Measurements from ENCODE around the gene PDK4. TPM values are rescaled to one million over a fixed set of nuclear protein-coding genes. Genes with fewer than 3 reads are reported as not detected.

The PDK4 gene
- total RNA-seq (1 to 10 TPM in 1 of 2 experiments, under 1 TPM in 1; 0.74 to 1.2 TPM), polyA plus RNA-seq (not detected)

- CTCF ChIA-PET: no interaction called here
- Histone ChIP-seq H3K36me3 (ENCODE audit: insufficient read depth, low read length) (no peaks in the 10 kb centered on the region), H3K4me3 (ENCODE audit: low read length) (no peak within 1 kb of the TSS), H3K9me3 (ENCODE audit: low read length) (no peaks in the 10 kb centered on the region), H3K27ac (ENCODE audit: low read depth, low read length) (no peak within 1 kb of the TSS), H3K4me1 (ENCODE audit: insufficient read depth, low read length) (no peaks in the 10 kb centered on the region), H3K27me3 (ENCODE audit: insufficient read depth, low read length, poor library complexity, severe bottlenecking) (no peaks in the 10 kb centered on the region)
- Mint-ChIP-seq H3K4me3 (peak within 1 kb of the TSS in 1 of 7 donors; percentile 32), H3K27ac (no peak within 1 kb of the TSS), H3K9me3 (peaks cover 0 to 17% (median 0%) of the 10 kb centered on the region in 5 donors), H3K27me3 (peaks cover 16 to 27% of the 10 kb centered on the region in 2 donors), H3K4me1 (peaks cover 3 to 7% (median 4%) of the 10 kb centered on the region in 3 donors), H3K36me3 (peaks cover 0 to 3% (median 0%) of the 10 kb centered on the region in 3 donors)
- POLR2A ChIA-PET: no interaction called here
- DNase-seq: no peak
Measured at GRCh38 chr7:95596198-95597063, at the start of gene PDK4. Gene PDK4 (minus strand): TSS chr7:95596516. CDS start chr7:95596293, 223 bp downstream.

DNA sequence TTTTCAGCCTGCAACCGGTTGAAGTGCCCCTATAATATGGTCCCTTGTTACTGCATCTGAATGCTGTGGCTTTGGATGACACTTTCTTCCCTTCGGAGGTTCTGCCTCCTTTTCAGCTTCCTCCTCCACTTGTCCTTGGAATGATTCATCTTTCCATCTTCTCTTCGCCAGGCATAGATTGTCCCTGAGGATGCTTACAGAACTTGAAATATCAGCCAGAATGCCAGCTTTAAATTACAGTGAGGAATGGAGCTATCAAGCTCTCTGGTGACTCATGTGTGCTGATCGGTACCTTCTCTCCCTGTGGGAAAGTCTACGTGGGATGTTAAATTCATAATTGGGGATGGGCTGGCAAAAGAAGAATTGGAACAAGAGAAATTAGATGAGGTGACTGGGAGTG, 45.9 kb upstream of the PDK4 start:
- POLR2A ChIA-PET: no interaction called here
- CTCF ChIA-PET: no interaction called here
- no peaks in the 10 kb centered on the region for H3K36me3 Mint-ChIP-seq
- H3K27me3 Mint-ChIP-seq: no peaks in the 10 kb centered on the region
- H3K9me3 ChIP-seq (ENCODE audit: low read length): no peaks in the 10 kb centered on the region
- H3K4me3 ChIP-seq (ENCODE audit: low read length): no peak overlapping the region
- no peaks in the 10 kb centered on the region for H3K4me1 ChIP-seq (ENCODE audit: insufficient read depth, low read length)
- no peaks in the 10 kb centered on the region for H3K27me3 ChIP-seq (ENCODE audit: insufficient read depth, low read length, poor library complexity, severe bottlenecking)
- no peak overlapping the region for H3K27ac Mint-ChIP-seq
- H3K36me3 ChIP-seq (ENCODE audit: insufficient read depth, low read length): no peaks in the 10 kb centered on the region
- H3K4me3 Mint-ChIP-seq: no peak overlapping the region
- no peak overlapping the region for H3K27ac ChIP-seq (ENCODE audit: low read depth, low read length)
- no peaks in the 10 kb centered on the region for H3K4me1 Mint-ChIP-seq
- H3K9me3 Mint-ChIP-seq: peaks cover 0 to 2% (median 0%) of the 10 kb centered on the region in 5 donors
- DNase-seq: no peak

DNA sequence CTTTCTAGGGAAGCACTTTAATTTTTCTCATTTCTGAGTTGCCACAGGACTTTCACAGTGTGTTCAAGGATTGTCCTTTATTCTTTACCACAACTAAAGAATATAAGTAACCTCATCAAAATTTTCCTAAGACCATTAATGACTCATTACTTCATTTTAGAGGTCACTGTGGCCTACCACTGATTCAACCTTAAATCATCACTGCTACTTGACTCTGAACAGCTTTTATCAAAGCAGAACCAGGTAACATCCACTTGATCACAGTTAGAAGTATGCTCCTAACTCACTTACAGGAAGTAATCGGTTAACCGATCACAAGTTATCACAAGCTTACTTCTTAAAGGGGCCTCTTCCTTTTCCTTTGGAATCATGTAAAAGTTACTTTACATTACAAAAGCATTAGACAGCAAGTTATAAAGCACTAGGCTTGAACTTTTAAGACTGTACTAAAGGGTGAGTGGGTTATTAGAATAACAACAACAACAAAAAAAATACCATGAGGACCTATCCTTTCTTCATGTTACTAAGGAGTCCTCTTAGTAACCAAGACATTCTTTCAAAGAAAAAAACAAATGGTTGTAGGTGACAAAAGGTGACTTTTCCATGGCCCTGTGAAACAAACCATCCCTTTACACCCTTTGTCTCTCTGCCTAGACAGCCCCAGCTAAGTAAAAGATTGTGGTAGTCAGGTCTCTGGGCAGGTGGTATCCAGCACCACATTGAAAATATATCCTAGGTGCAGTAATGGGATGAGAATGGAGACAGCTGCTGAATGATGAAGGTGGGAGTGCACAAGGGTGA, 40.0 kb upstream of the PDK4 start:
- no peak for DNase-seq
- ChIA-PET POLR2A (no interaction called here), CTCF (no interaction called here)
- peaks cover 0 to 1% of the 10 kb centered on the region in 2 donors for H3K27me3 Mint-ChIP-seq
- no peak overlapping the region for H3K27ac Mint-ChIP-seq
- no peaks in the 10 kb centered on the region for H3K36me3 Mint-ChIP-seq
- no peak overlapping the region for H3K4me3 Mint-ChIP-seq
- Histone ChIP-seq H3K27ac (ENCODE audit: low read depth, low read length) (no peak overlapping the region), H3K27me3 (ENCODE audit: insufficient read depth, low read length, poor library complexity, severe bottlenecking) (no peaks in the 10 kb centered on the region), H3K4me3 (ENCODE audit: low read length) (no peak overlapping the region), H3K36me3 (ENCODE audit: insufficient read depth, low read length) (no peaks in the 10 kb centered on the region), H3K9me3 (ENCODE audit: low read length) (no peaks in the 10 kb centered on the region), H3K4me1 (ENCODE audit: insufficient read depth, low read length) (no peaks in the 10 kb centered on the region)
- H3K4me1 Mint-ChIP-seq: no peaks in the 10 kb centered on the region
- peaks cover 0 to 4% (median 0%) of the 10 kb centered on the region in 5 donors for H3K9me3 Mint-ChIP-seq

DNA sequence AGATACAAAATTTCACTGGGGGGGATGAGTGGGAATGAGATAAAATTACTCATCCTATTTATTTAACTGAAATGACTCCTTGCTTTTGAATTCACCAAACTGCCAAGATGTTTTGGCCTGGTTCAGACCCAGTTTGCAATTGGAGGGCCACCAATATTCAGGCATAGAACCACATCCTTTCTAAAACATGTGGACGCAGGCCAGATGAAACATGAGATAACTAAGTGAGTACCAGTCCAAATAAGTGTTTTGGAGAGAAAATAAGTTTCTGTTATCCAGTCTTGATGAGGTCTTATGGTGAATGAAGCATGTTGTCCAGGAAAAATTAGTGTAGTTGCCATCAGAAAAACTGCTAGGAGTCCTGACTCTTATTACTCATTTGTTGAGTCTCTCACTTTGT, 36.3 kb upstream of the PDK4 start:
- Histone ChIP-seq H3K27me3 (ENCODE audit: insufficient read depth, low read length, poor library complexity, severe bottlenecking) (no peaks in the 10 kb centered on the region), H3K4me1 (ENCODE audit: insufficient read depth, low read length) (no peaks in the 10 kb centered on the region), H3K36me3 (ENCODE audit: insufficient read depth, low read length) (no peaks in the 10 kb centered on the region), H3K27ac (ENCODE audit: low read depth, low read length) (no peak overlapping the region), H3K4me3 (ENCODE audit: low read length) (no peak overlapping the region), H3K9me3 (ENCODE audit: low read length) (no peaks in the 10 kb centered on the region)
- Mint-ChIP-seq H3K4me3 (no peak overlapping the region), H3K27me3 (peaks cover 0 to 1% of the 10 kb centered on the region in 2 donors), H3K4me1 (no peaks in the 10 kb centered on the region), H3K36me3 (no peaks in the 10 kb centered on the region), H3K9me3 (peaks cover 0 to 2% (median 0%) of the 10 kb centered on the region in 5 donors), H3K27ac (no peak overlapping the region)
- no peak for DNase-seq
- POLR2A ChIA-PET: no interaction called here
- CTCF ChIA-PET: no interaction called here

- Mint-ChIP-seq H3K9me3 (peaks cover 0 to 4% (median 0%) of the 10 kb centered on the region in 5 donors), H3K27ac (no peak overlapping the region), H3K4me1 (no peaks in the 10 kb centered on the region), H3K27me3 (peaks cover 0 to 1% of the 10 kb centered on the region in 2 donors), H3K36me3 (no peaks in the 10 kb centered on the region), H3K4me3 (no peak overlapping the region)
- Histone ChIP-seq H3K9me3 (ENCODE audit: low read length) (no peaks in the 10 kb centered on the region), H3K4me1 (ENCODE audit: insufficient read depth, low read length) (no peaks in the 10 kb centered on the region), H3K36me3 (ENCODE audit: insufficient read depth, low read length) (no peaks in the 10 kb centered on the region), H3K4me3 (ENCODE audit: low read length) (no peak overlapping the region), H3K27me3 (ENCODE audit: insufficient read depth, low read length, poor library complexity, severe bottlenecking) (no peaks in the 10 kb centered on the region), H3K27ac (ENCODE audit: low read depth, low read length) (no peak overlapping the region)
- no peak for DNase-seq
- ChIA-PET POLR2A (no interaction called here), CTCF (no interaction called here)
Measured at GRCh38 chr7:95631527-95631926, 35.2 kb upstream of the PDK4 start.

GRCh38 chr7:95630702-95631458, 34.6 kb upstream of the PDK4 start:
- no peaks in the 10 kb centered on the region for H3K36me3 Mint-ChIP-seq
- Histone ChIP-seq H3K27me3 (ENCODE audit: insufficient read depth, low read length, poor library complexity, severe bottlenecking) (no peaks in the 10 kb centered on the region), H3K27ac (ENCODE audit: low read depth, low read length) (no peak overlapping the region), H3K9me3 (ENCODE audit: low read length) (no peaks in the 10 kb centered on the region), H3K4me3 (ENCODE audit: low read length) (no peak overlapping the region), H3K4me1 (ENCODE audit: insufficient read depth, low read length) (no peaks in the 10 kb centered on the region), H3K36me3 (ENCODE audit: insufficient read depth, low read length) (no peaks in the 10 kb centered on the region)
- H3K4me1 Mint-ChIP-seq: no peaks in the 10 kb centered on the region
- no peak for DNase-seq
- ChIA-PET POLR2A (no interaction called here), CTCF (no interaction called here)
- no peak overlapping the region for H3K27ac Mint-ChIP-seq
- no peak overlapping the region for H3K4me3 Mint-ChIP-seq
- H3K27me3 Mint-ChIP-seq: peaks cover 0 to 1% of the 10 kb centered on the region in 2 donors
- H3K9me3 Mint-ChIP-seq: peaks cover 0 to 4% (median 0%) of the 10 kb centered on the region in 5 donors

DNA sequence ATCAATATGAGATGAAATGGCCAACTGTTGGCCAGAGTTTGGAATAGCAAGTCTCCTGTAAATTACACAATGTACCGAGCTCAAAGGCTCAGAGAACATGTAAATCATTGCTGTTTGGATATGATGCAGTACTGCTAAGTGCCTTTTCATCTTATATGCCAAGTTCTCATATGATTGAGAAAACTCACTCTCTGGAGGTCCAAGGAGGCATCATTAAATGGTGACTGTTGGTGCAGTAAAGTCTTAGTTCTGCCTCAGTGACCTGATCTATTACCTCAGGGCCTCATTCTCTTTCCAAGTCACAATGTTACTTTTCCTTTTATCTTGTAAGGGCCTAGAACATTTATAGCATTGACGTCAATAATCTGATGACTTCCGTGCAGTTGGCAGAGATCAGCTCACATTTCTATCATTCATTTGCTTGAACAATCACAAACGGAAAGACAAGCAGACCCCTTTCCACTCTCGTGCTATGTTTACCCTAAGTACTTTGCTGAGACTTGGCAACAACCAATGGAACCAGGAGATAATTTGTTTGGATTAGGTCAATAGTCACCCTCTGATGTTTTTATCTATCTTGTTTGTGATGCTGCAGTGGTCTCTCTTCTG, 32.6 kb upstream of the PDK4 start:
- POLR2A ChIA-PET: no interaction called here

More for the DNA sequence above, 32.6 kb upstream of the PDK4 start:
- no peak overlapping the region for H3K27ac Mint-ChIP-seq
- Histone ChIP-seq H3K4me3 (ENCODE audit: low read length) (no peak overlapping the region), H3K27ac (ENCODE audit: low read depth, low read length) (no peak overlapping the region), H3K9me3 (ENCODE audit: low read length) (no peaks in the 10 kb centered on the region), H3K36me3 (ENCODE audit: insufficient read depth, low read length) (no peaks in the 10 kb centered on the region), H3K4me1 (ENCODE audit: insufficient read depth, low read length) (no peaks in the 10 kb centered on the region), H3K27me3 (ENCODE audit: insufficient read depth, low read length, poor library complexity, severe bottlenecking) (no peaks in the 10 kb centered on the region)
- CTCF ChIA-PET: no interaction called here
- no peak overlapping the region for H3K4me3 Mint-ChIP-seq
- DNase-seq: no peak
- H3K36me3 Mint-ChIP-seq: no peaks in the 10 kb centered on the region
- H3K27me3 Mint-ChIP-seq: no peaks in the 10 kb centered on the region
- no peaks in the 10 kb centered on the region for H3K4me1 Mint-ChIP-seq
- peaks cover 0 to 6% (median 0%) of the 10 kb centered on the region in 5 donors for H3K9me3 Mint-ChIP-seq

All from CD8-positive, alpha-beta memory T cell (primary cell).